HFFc6 (cell line): Measurements from ENCODE around the gene KIAA0232. TPM values are rescaled to one million over a fixed set of nuclear protein-coding genes. Genes with fewer than 3 reads are reported as not detected.

Experiments used
- DNase-seq: peaks from one replicate; pipeline ENCODE4 v3.0.0-alpha.2; 2018
- H3K27ac Mint-ChIP-seq: 2 replicates; pipeline ENCODE4 v1.8.0; 2020; ENCODE audit warnings: mild to moderate bottlenecking, mixed read lengths
- H3K27me3 Mint-ChIP-seq: 2 replicates; pipeline ENCODE4 v1.8.0; 2021; ENCODE audit warnings: mild to moderate bottlenecking, moderate library complexity, mixed read lengths; ENCODE audit not compliant: insufficient read depth
- H3K36me3 Mint-ChIP-seq: 2 replicates; pipeline ENCODE4 v1.8.0; 2021; ENCODE audit warnings: low read depth, mixed read lengths
- H3K4me1 Mint-ChIP-seq: 2 replicates; pipeline ENCODE4 v1.8.0; 2020; ENCODE audit warnings: low read depth, mixed read lengths
- H3K4me3 Mint-ChIP-seq: 2 replicates; pipeline ENCODE4 v1.8.0; 2020; ENCODE audit warnings: mild to moderate bottlenecking, moderate library complexity, mixed read lengths
- H3K9me3 Mint-ChIP-seq: 2 replicates; pipeline ENCODE4 v1.8.0; 2020; ENCODE audit warnings: mild to moderate bottlenecking, mixed read lengths
- CTCF ChIP-seq: fragments of 200-600 bp; sonication (generic); IDR thresholded peaks from 2 replicates; pipeline ENCODE4 v1.5.0; 2021; ENCODE audit warnings: antibody characterized with exemption, mild to moderate bottlenecking
- total RNA-seq, 6 experiments: library from RNA; stranded (reverse); fragmentation: NEBNext Ultra II Directional; extraction: Animal tissue kit (Norgen Biotek cat#: 25700); gene quantifications; 2 replicates in 1 of 6; 3 replicates in 5 of 6; pipeline ENCODE4 v1.2.3, GENCODE V29; 2021

Gene KIAA0232
- total RNA-seq, 6 experiments from 2014 or later = 15.2 to 21.2 (median 19.0) TPM

- Mint-ChIP-seq H3K9me3 (no peaks in the 10 kb centered on the region), H3K27ac (no peak overlapping the region), H3K4me1 (peaks cover 54% of the 10 kb centered on the region), H3K4me3 (no peak overlapping the region), H3K27me3 (no peaks in the 10 kb centered on the region; the same call in 1 of the 2 replicates), H3K36me3 (peaks cover 6% of the 10 kb centered on the region; the same call in 1 of the 2 replicates)
- no peak for DNase-seq
- TF ChIP-seq CTCF = no peak
Measured at GRCh38 chr4:6803246-6803645, 20.7 kb downstream of the KIAA0232 start.

GRCh38 chr4:6804082-6804752, 21.7 kb downstream of the KIAA0232 start:
- H3K36me3 Mint-ChIP-seq = peaks cover 6% of the 10 kb centered on the region; the same call in 1 of the 2 replicates
- TF ChIP-seq CTCF = no peak
- no peaks in the 10 kb centered on the region for H3K27me3 Mint-ChIP-seq
- no peak for DNase-seq
- H3K4me1 Mint-ChIP-seq = peaks cover 54% of the 10 kb centered on the region
- H3K4me3 Mint-ChIP-seq = no peak overlapping the region
- H3K9me3 Mint-ChIP-seq = no peaks in the 10 kb centered on the region
- H3K27ac Mint-ChIP-seq = no peak overlapping the region

GRCh38 chr4:6806924-6807626, 24.5 kb downstream of the KIAA0232 start:
- Mint-ChIP-seq H3K27ac (peak overlapping the region; percentile 76), H3K36me3 (peaks cover 10% of the 10 kb centered on the region; the same call in 1 of the 2 replicates), H3K9me3 (no peaks in the 10 kb centered on the region), H3K4me3 (peak overlapping the region; percentile 39), H3K4me1 (peaks cover 57% of the 10 kb centered on the region), H3K27me3 (no peaks in the 10 kb centered on the region)
- DNase-seq = no peak
- TF ChIP-seq CTCF = no peak

GRCh38 chr4:6808259-6808658, 25.7 kb downstream of the KIAA0232 start:
- DNase-seq = no peak
- Mint-ChIP-seq H3K4me3 (no peak overlapping the region), H3K36me3 (0 out of 2 replicates have a peak, but pooled peaks cover 5% of the 10 kb centered on the region), H3K27me3 (no peaks in the 10 kb centered on the region), H3K27ac (no peak overlapping the region), H3K4me1 (peaks cover 49% of the 10 kb centered on the region), H3K9me3 (no peaks in the 10 kb centered on the region)
- TF ChIP-seq CTCF = no peak

- Mint-ChIP-seq H3K9me3 (no peaks in the 10 kb centered on the region), H3K27me3 (no peaks in the 10 kb centered on the region), H3K4me1 (peaks cover 37% of the 10 kb centered on the region), H3K27ac (no peak overlapping the region), H3K36me3 (0 out of 2 replicates have a peak, but pooled peaks cover 5% of the 10 kb centered on the region), H3K4me3 (no peak overlapping the region)
- no peak for TF ChIP-seq CTCF
- no peak for DNase-seq
Measured at GRCh38 chr4:6811165-6811564, 28.6 kb downstream of the KIAA0232 start.
